ENCODE results near the gene ST6GALNAC5. TPM values are rescaled to one million over a fixed set of nuclear protein-coding genes. Genes with fewer than 3 reads are reported as not detected.

Gene ST6GALNAC5
- total RNA-seq, 3 donors from 2014 or later = 0.48 to 53.4 (median 15.4) TPM

GRCh38 chr1:76835203-76835602 is 32.1 kb upstream of the ST6GALNAC5 start:
- no peaks in the 10 kb centered on the region for H3K9me3 ChIP-seq
- H3K4me1 ChIP-seq = no peaks in the 10 kb centered on the region
- TF ChIP-seq POLR2AphosphoS5 (IDR thresholded peaks at IDR 0.05) (no peak), POLR2A (IDR thresholded peaks at IDR 0.05) (no peak)
- H3K36me3 ChIP-seq = no peaks in the 10 kb centered on the region
- intact Hi-C loops (cut with DNase I; ENCODE audit: low total_unique reads) = no loop called here
- peak overlapping the region in 1 of 2 donors; percentile 80 for H3K27ac ChIP-seq
- no peaks in the 10 kb centered on the region for H3K27me3 ChIP-seq
- no peak overlapping the region for H3K4me3 ChIP-seq
- no peak for DNase-seq (ENCODE audit: low spot score in 2 of 2)

- H3K36me3 ChIP-seq = no peaks in the 10 kb centered on the region
- no peaks in the 10 kb centered on the region for H3K4me1 ChIP-seq
- intact Hi-C loops (cut with DNase I; ENCODE audit: low total_unique reads) = no loop called here
- H3K27me3 ChIP-seq = no peaks in the 10 kb centered on the region
- no peak overlapping the region for H3K27ac ChIP-seq
- no peak overlapping the region for H3K4me3 ChIP-seq
- no peak for DNase-seq (ENCODE audit: low spot score in 2 of 2)
- no peak for TF ChIP-seq CTCF (IDR thresholded peaks at IDR 0.05)
- TF ChIP-seq POLR2A (IDR thresholded peaks at IDR 0.05) = no peak
- no peak for TF ChIP-seq POLR2AphosphoS5 (IDR thresholded peaks at IDR 0.05)
- no peaks in the 10 kb centered on the region for H3K9me3 ChIP-seq
Observed at GRCh38 chr1:76840278-76840677, 27.0 kb upstream of the ST6GALNAC5 start.

GRCh38 chr1:76841460-76841859 is 25.8 kb upstream of the ST6GALNAC5 start:
- Histone ChIP-seq H3K9me3 (no peaks in the 10 kb centered on the region), H3K4me1 (no peaks in the 10 kb centered on the region), H3K4me3 (no peak overlapping the region), H3K27me3 (no peaks in the 10 kb centered on the region), H3K27ac (no peak overlapping the region), H3K36me3 (no peaks in the 10 kb centered on the region)
- intact Hi-C loops (cut with DNase I; ENCODE audit: low total_unique reads) = no loop called here
- DNase-seq (ENCODE audit: low spot score in 2 of 2) = no peak
- TF ChIP-seq CTCF (IDR thresholded peaks at IDR 0.05) (no peak), POLR2A (IDR thresholded peaks at IDR 0.05) (no peak), POLR2AphosphoS5 (IDR thresholded peaks at IDR 0.05) (no peak)

- no peaks in the 10 kb centered on the region for H3K4me1 ChIP-seq
- H3K4me3 ChIP-seq = no peak overlapping the region
- no peak overlapping the region for H3K27ac ChIP-seq
- TF ChIP-seq POLR2A (IDR thresholded peaks at IDR 0.05) (no peak), POLR2AphosphoS5 (IDR thresholded peaks at IDR 0.05) (no peak), CTCF (IDR thresholded peaks at IDR 0.05) (no peak)
- H3K27me3 ChIP-seq = no peaks in the 10 kb centered on the region
- DNase-seq (ENCODE audit: low spot score in 2 of 2) = no peak
- H3K9me3 ChIP-seq = no peaks in the 10 kb centered on the region
- no peaks in the 10 kb centered on the region for H3K36me3 ChIP-seq
- intact Hi-C loops (cut with DNase I; ENCODE audit: low total_unique reads) = no loop called here
Observed at GRCh38 chr1:76843821-76844464, 23.3 kb upstream of the ST6GALNAC5 start.

GRCh38 chr1:76854255-76854654 is 13.0 kb upstream of the ST6GALNAC5 start:
- no peaks in the 10 kb centered on the region for H3K9me3 ChIP-seq
- no peaks in the 10 kb centered on the region for H3K36me3 ChIP-seq
- H3K27ac ChIP-seq = no peak overlapping the region
- H3K4me3 ChIP-seq = no peak overlapping the region
- DNase-seq (ENCODE audit: low spot score in 2 of 2) = no peak
- H3K4me1 ChIP-seq = no peaks in the 10 kb centered on the region
- intact Hi-C loops (cut with DNase I; ENCODE audit: low total_unique reads) = no loop called here
- TF ChIP-seq CTCF (IDR thresholded peaks at IDR 0.05) (no peak), POLR2A (IDR thresholded peaks at IDR 0.05) (no peak), POLR2AphosphoS5 (IDR thresholded peaks at IDR 0.05) (no peak)
- no peaks in the 10 kb centered on the region for H3K27me3 ChIP-seq

Measured in breast epithelium (tissue), 4 donors.